ENCODE results near the gene ZNF287.

DNA sequence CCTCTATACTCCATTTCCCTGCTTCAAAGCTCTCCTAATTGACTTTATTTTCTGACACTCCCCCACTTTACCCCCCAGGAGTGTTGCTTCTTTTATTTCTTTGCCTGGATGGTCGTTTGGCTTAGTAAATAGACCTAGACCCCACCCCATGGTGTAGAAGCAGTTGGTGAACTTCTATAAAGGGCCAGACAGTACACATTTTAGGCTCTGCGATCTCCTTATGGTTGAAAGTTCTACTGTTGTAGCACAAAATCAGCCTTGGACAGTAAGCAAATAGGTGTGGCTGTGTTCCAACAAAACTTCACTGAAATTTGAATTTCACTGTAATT is 31.9 kb downstream of the ZNF287 start:
- TF ChIP-seq KLF10 (CRISPR knock-in tag; IDR thresholded peaks at IDR 0.05) (no peak), STAG1 (CRISPR knock-in tag; IDR thresholded peaks at IDR 0.05; ENCODE audit: borderline replicate concordance) (no peak), CTCF (IDR thresholded peaks at IDR 0.05 in 2 of 3, conservative IDR thresholded peaks at IDR 0.05 in 1 of 3; ENCODE audit: insufficient read depth in 2 of 3, low read depth in 1 of 3, low read length in 3 of 3) (no peak), NFE2 (IDR thresholded peaks at IDR 0.05; ENCODE audit: low read depth) (no peak), DIDO1 (tag; IDR thresholded peaks at IDR 0.05; ENCODE audit: low read depth) (no peak), SRSF1 (IDR thresholded peaks at IDR 0.05; ENCODE audit: low read depth, low read length) (no peak)
- TF ChIP-seq, protein P1, sequence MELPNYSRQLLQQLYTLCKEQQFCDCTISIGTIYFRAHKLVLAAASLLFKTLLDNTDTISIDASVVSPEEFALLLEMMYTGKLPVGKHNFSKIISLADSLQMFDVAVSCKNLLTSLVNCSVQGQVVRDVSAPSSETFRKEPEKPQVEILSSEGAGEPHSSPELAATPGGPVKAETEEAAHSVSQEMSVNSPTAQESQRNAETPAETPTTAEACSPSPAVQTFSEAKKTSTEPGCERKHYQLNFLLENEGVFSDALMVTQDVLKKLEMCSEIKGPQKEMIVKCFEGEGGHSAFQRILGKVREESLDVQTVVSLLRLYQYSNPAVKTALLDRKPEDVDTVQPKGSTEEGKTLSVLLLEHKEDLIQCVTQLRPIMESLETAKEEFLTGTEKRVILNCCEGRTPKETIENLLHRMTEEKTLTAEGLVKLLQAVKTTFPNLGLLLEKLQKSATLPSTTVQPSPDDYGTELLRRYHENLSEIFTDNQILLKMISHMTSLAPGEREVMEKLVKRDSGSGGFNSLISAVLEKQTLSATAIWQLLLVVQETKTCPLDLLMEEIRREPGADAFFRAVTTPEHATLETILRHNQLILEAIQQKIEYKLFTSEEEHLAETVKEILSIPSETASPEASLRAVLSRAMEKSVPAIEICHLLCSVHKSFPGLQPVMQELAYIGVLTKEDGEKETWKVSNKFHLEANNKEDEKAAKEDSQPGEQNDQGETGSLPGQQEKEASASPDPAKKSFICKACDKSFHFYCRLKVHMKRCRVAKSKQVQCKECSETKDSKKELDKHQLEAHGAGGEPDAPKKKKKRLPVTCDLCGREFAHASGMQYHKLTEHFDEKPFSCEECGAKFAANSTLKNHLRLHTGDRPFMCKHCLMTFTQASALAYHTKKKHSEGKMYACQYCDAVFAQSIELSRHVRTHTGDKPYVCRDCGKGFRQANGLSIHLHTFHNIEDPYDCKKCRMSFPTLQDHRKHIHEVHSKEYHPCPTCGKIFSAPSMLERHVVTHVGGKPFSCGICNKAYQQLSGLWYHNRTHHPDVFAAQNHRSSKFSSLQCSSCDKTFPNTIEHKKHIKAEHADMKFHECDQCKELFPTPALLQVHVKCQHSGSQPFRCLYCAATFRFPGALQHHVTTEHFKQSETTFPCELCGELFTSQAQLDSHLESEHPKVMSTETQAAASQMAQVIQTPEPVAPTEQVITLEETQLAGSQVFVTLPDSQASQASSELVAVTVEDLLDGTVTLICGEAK (IDR thresholded peaks at IDR 0.05) = no peak
- TF ChIP-seq, protein P1 (CRISPR knock-in tag; IDR thresholded peaks at IDR 0.05) = no peak

All from K562 (cell line).